M059J (cell line): ENCODE results near the gene SEPTIN8. TPM values are rescaled to one million over a fixed set of nuclear protein-coding genes. Genes with fewer than 3 reads are reported as not detected.
"Not testable (repeated sequence)": the region's sequence is repeated elsewhere in the genome, so short reads cannot be mapped to it uniquely, and the experiment has no call there.

Source experiments
- DNase-seq: peaks from one replicate; pipeline ENCODE4 v3.0.0-alpha.2; 2012; ENCODE audit warnings: low read depth
- total RNA-seq: library from RNA; depleted of rRNA; stranded (reverse); fragments of >200 nt; shearing (Covaris generic); gene quantifications from 2 replicates; pipeline ENCODE4 v1.2.3, GENCODE V29; 2014

The SEPTIN8 gene
- total RNA-seq, 1 experiment from 2014 or later, result 41.7 TPM

DNA sequence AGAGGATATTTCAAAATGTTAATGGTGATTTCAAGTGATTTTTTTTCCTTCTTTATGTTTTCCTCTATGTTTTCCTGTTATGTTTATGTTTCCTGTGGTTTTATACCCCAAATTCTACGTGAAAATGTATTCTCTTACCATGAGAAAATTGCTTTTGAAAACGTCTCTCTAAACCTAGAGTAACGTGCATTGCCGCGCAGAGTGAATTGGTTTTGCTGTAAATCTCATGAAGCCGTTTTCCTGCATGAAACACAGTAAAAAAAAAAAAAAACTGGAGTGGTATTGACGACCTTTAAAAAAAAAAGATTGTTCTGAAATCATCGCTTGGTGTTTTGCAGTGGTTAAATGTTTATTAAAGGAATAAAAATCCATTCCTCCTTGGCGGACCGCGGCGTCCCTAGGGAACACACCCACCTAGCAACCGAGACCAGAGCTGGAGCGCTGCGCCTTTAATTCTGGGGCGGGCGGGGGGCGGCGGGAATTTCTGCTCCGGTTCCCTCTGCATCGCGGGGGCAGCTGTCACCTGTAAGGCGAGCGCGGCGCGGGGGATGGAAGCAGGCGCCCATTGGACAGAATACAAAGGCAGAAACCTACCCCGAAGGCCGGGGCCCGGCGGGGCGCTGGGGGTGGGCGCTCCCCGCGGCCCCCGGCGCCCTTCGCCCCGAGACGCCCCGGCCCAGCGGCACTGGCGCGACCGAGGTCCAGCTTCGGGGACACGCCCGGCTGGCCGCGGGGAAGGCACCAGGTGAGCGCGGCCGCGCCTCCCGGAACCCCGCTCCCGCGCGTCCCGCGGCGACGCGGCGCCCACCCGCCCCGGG is 36.0 kb upstream of the SEPTIN8 start, which contains the start of gene SOWAHA:
Gene SOWAHA, plus strand, starts transcription at position 522 of the 818 bp plus-strand sequence. CDS start 320 bp downstream, outside the sequence.
- no peak for DNase-seq

GRCh38 chr5:132812123-132812765 is 35.2 kb upstream of the SEPTIN8 start:
- no peak for DNase-seq

GRCh38 chr5:132810605-132811004 is 33.6 kb upstream of the SEPTIN8 start:
- no peak for DNase-seq

- no peak for DNase-seq
These were observed 31.8 kb upstream of the SEPTIN8 start for GRCh38 chr5:132808866-132809265.

GRCh38 chr5:132808448-132808847 is 31.4 kb upstream of the SEPTIN8 start:
- no peak for DNase-seq

DNA sequence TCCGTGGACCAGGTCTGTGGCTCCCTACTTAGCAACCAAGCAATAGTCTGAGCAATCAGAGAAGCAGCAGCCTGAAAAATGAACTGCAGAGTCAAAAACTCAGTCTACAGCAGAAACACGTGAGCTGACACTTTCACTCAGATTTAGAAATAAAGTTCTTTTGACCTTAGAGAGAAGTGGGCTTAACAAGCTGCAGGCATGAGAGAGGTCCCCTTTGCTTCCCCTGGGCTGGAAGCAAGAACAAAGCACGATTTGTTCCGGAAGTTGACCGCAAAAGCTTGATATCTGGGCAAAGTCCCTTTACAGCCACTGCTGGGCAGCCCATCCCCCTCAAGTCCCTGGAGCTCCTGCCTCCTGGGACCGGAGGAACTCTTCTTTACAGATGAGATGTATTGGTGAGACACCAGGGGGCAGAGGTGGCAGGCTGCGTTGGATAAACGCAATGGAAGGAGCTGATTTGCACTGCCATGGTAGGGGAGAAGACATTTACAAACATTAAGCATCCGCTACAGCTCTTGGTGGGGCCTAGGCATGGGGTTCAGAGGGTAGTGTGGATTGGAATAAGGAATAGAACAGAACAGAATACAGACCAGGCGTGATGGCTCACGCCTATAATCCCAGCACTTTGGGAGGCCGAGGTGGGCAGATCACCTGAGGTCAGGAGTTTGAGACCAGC is 30.3 kb upstream of the SEPTIN8 start:
- peak; percentile 20 for DNase-seq

- not testable (repeated sequence) for DNase-seq
These were observed 29.7 kb upstream of the SEPTIN8 start for GRCh38 chr5:132806804-132807162.

DNA sequence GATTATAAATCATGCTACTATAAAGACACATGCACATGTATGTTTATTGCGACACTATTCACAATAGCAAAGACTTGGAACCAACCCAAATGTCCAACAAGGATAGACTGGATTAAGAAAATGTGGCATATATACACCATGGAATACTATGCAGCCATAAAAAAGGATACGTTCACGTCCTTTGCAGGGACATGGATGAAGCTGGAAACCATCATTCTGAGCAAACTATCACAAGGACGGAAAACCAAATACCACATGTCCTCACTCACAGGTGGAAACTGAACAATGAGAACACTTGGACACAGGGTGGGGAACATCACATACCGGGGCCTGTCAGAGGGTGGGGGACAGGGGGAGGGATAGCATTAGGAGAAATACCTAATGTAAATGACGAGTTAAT is 28.8 kb upstream of the SEPTIN8 start:
- not testable (repeated sequence) for DNase-seq

DNA sequence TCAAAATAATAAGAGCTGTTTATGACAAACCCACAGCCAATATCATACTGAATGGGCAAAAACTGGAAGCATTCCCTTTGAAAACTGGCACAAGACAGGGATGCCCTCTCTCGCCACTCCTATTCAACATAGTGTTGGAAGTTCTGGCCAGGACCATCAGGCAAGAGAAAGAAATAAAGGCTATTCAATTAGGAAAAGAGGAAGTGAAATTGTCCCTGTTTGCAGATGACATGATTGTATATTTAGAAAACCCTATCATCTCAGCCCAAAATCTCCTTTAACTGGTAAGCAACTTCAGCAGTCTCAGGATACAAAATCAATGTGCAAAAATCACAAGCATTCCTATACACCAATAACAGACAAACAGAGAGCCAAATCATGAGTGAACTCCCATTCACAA is 27.2 kb upstream of the SEPTIN8 start:
- not testable (repeated sequence) for DNase-seq

DNA sequence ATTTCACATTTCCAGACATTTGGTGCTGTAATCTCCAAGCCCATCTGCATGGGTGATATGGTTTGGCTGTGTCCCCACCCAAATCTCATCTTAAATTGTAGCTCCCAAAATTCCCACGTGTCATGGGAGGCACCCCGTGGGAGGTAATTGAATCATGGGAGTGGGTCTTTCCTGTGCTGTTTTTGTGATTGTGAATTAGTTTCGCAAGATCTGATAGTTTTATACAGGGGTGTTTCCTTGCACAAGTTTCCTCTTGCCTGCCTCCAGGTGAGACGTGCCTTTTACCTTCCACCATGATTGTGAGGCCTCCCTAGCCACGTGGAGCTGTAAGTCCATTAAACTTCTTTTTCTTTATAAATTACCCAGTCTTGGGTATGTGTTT is 25.6 kb upstream of the SEPTIN8 start:
- not testable (repeated sequence) for DNase-seq

DNA sequence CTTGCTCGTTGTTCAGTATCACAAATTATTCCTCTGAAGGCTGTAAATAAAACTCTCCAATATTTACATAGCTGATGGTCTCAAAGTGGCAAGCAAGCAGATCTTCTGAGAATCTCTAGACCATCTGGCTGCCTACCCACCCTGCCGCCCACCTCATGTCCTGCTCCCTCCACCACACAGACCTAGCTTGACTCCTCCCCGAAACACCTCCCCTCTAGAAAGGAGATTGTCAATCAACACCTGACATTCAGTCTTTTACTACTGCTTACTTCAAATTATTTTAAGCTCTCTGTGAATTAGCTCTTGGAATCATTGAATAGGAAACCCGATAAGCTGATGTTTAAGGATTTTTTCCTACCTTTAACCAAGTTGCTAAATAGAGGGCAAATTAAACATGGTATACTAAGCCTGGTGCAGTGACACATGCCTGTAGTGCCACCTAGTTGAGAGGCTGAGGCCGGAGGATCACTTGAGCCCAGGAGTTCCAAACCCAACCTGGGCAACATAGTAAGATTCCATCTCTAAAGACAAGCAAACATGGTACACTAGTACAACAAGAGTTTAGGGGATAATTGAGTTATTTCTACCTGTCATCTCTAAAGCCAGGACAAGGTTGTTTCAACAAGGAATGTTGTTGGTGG is 25.1 kb upstream of the SEPTIN8 start:
- no peak for DNase-seq

DNA sequence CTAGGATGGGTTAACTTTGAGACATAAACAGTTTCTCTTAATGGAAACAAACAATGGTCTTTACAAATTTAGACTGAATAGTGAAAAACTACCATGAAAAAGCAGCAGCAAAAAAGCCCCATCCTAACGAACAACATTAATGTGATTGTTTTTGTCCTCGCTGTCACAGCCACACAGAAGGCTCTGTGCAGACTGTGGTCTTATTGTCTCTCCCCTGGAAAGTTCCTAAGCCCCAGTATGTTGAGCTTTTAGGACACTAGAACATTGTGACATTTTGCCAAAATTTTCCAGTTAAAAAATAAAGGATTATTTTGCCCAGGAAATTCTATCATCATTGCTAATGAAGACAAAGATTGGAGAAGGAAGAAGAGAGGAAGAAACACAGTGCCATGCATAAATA is 23.5 kb upstream of the SEPTIN8 start:
- DNase-seq, result no peak

DNA sequence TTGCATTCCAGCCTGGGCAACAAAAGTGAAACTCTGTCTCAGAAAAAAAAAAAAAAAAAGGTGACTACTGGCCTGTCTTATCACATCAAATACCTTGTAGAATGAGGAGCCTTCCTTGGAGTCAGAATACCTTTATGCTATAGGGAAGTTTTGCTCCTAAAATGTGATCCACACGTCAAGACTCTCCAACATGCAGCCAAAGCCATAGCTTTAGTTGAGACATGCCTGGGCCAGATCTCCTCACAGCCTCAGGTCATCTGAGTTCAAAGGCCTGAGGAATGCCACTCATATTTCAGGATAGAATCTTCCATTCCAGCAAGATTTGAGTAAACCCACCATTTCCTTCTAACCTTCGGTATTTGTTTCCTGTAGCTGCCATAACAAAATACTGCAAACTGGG is 22.4 kb upstream of the SEPTIN8 start:
- DNase-seq, result no peak

- DNase-seq, result no peak
These were observed 20.6 kb upstream of the SEPTIN8 start for GRCh38 chr5:132797651-132798050.

GRCh38 chr5:132791026-132791425 is 14.0 kb upstream of the SEPTIN8 start:
- no peak for DNase-seq

GRCh38 chr5:132790201-132790865 is 13.3 kb upstream of the SEPTIN8 start:
- no peak for DNase-seq

DNA sequence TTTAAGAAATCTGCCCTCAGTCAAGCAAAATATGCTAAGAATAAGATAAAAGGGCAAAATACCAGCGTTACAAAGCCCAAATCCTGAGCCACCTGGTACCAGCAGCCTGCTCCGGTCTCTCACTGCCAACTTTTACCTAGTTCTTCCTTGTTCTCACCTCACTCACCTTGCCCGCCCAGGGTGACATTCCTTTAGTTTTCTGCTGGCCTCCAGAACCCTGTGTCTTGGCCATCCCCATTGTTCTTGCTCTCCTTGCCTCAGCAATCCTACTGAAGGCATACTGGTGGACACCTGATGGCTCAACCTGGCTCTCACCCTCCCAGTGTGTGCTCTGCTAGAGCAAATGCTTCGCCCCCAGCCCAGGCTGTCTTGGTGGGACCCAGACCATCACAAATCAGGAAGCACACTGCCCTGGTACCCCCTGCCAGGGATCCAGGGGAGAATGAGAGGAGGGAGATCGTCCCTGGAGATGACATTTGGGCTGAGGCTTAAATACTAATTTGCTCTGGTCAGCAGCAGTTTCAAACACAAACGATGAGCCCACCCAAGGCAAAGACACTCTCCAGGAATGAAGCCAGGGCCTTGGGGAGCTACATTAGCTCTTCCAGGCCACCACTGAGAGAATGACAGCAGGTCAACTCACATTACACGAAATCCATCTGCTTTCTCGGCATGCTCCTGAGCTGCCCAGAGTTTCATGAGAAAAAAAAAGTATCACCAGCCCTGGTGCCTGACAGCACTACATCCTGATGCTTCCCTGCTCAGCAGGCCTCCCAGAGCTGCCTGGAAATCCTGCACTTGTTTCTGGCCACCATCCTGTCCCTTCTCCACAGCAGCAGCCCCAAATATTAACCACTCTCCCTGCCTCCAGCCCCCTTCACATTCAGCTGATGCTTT is 12.2 kb upstream of the SEPTIN8 start:
- DNase-seq, result no peak

GRCh38 chr5:132788508-132788907 is 11.5 kb upstream of the SEPTIN8 start:
- DNase-seq, result no peak

- DNase-seq, result peak; percentile 45
These were observed 10.0 kb upstream of the SEPTIN8 start for GRCh38 chr5:132787076-132787475.

DNA sequence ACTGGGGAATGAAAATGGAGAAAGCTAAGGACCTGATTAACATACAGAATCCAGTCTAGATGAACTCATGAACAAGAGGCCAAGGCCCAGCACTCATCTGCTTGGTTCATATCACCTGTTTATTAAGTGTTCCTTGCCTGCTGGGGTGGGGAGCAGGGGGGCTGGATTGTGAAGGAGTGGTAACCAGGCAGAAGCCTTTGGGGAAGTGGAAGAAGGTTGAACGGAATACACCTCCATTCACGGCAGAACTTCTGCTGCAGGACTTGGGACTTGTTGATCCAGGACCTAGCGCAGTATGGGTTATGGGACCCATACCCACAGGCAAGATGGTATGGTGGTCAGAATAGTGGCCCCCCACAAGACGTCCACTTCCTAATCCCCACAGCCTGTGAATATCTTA is 8.8 kb upstream of the SEPTIN8 start:
- DNase-seq, result no peak

GRCh38 chr5:132785365-132785764 is 8.3 kb upstream of the SEPTIN8 start:
- DNase-seq, result no peak
